Epithelial cell of proximal tubule (primary cell): ENCODE measurements around the gene ZNF451. TPM values are rescaled to one million over a fixed set of nuclear protein-coding genes. Genes with fewer than 3 reads are reported as not detected.

Source experiments
- DNase-seq: peaks from one replicate; pipeline ENCODE4 v3.0.0-alpha.2; 2011; ENCODE audit warnings: low read depth
- H3K4me3 ChIP-seq: 2 replicates; pipeline ENCODE4 v1.5.1; 2011; ENCODE audit warnings: low read depth, mild to moderate bottlenecking, low read length
- CTCF ChIP-seq: conservative IDR thresholded peaks from 2 replicates; pipeline ENCODE4 v1.5.1; 2012; ENCODE audit warnings: low read depth, mild to moderate bottlenecking, low read length
- total RNA-seq: library from RNA; depleted of rRNA; stranded (reverse); fragments of >200 nt; gene quantifications from 2 replicates; pipeline ENCODE4 v1.2.3, GENCODE V29; 2015

Gene ZNF451
- total RNA-seq, 1 donor from 2014 or later: 16.4 TPM

DNA sequence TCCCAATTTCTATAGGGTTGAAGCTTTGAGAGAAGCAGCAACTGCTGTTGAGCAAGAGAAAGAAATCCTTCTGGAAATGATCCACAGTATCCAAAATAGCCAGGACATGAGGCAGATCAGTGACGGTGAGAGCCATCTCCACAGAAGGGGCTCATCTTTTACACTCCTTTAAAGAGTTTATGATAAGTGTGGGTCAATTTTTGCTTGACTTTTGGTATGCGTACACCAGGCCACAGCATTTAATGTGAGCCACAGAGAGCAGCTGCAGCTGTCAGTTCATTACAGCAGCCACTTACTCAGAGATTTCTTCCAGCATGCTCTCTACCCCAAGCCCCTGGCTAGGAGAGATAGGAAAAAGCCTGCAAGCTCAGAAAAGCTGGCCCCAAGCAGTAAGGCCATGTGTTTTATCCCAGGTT lies 92.0 kb downstream of the ZNF451 start:
- no peak for DNase-seq
- TF ChIP-seq CTCF: no peak
- no peak overlapping the region for H3K4me3 ChIP-seq

DNA sequence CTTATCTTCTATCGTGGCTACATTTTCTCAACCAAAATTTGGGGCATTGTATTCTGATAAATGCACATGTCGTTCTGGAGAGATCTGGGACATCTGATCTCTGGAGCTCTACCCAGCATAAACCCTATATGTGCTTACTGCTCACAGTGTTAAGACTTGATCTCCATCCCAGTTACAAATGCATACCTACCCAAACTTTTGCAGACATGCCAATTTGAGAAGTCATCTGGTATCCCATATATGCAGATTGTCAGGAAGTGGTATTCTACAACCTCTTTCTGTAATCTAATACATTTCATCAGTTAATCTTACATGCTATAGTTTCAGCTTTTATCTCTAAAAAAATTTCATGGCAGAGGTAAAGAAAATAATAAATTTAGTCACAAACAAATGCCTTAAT lies 93.3 kb downstream of the ZNF451 start:
- TF ChIP-seq CTCF: no peak
- no peak for DNase-seq
- H3K4me3 ChIP-seq: no peak overlapping the region

- no peak for DNase-seq
- peak; percentile 51 for TF ChIP-seq CTCF
- no peak overlapping the region for H3K4me3 ChIP-seq
These were observed 100.2 kb downstream of the ZNF451 start for GRCh38 chr6:57190140-57190539.

- no peak for TF ChIP-seq CTCF
- DNase-seq: no peak
- H3K4me3 ChIP-seq: no peak overlapping the region
These were observed 103.2 kb downstream of the ZNF451 start for GRCh38 chr6:57193177-57193576.

- H3K4me3 ChIP-seq: no peak overlapping the region
- no peak for DNase-seq
- TF ChIP-seq CTCF: no peak
These were observed 105.5 kb downstream of the ZNF451 start for GRCh38 chr6:57195457-57195856.

DNA sequence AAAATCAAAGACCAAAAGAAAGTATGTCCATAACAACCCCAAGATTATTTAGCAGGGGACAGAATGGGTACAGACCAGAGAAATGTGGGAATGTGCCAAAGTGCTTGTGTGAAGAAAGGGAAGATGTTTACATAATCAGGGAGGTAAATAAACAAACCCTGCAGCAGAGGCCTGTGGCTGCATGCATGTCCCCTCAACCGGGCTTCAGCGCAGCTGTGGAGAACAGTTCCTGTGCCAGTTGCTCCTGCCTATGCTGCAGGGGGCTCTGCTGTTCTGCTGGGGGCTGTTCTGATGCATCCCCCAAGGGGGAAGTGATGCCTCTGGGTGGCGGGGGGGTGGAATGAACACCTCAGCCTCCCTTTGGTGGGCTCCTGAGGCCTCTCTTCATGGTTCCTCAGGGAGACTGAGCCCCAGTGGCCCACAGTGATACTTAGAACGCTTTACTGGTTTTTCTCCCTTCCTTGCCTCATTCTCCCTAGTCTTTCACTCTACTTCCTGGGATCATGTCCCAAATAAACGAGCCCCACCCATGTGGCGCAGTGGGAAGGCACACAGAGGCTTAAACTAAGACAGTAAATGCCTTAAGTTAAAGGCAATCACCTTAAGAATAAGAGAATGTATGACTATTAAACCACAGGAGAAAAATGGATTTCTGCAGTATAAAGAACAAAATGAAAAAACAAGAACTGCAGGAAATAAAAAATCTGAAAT lies 109.1 kb downstream of the ZNF451 start:
- no peak for DNase-seq
- TF ChIP-seq CTCF: no peak

GRCh38 chr6:57201718-57202117 lies 111.7 kb downstream of the ZNF451 start:
- no peak for TF ChIP-seq CTCF
- no peak overlapping the region for H3K4me3 ChIP-seq

More for the DNA sequence above, 109.1 kb downstream of the ZNF451 start:
- no peak overlapping the region for H3K4me3 ChIP-seq

More at GRCh38 chr6:57201718-57202117, 111.7 kb downstream of the ZNF451 start:
- no peak for DNase-seq
